ENCODE measurements around the gene GLRA3. TPM values are rescaled to one million over a fixed set of nuclear protein-coding genes. Genes with fewer than 3 reads are reported as not detected.

GLRA3 gene
- total and polyA plus RNA-seq, 2 experiments from 2014 or later, result 0.03 to 0.19 TPM

- H3K27ac ChIP-seq (ENCODE audit: low read depth), result no peak overlapping the region
- no peak overlapping the region for H3K4me3 Mint-ChIP-seq
- H3K27me3 ChIP-seq (ENCODE audit: insufficient read depth), result no peaks in the 10 kb centered on the region
- peaks cover 5% of the 10 kb centered on the region; the same call in 2 of the 3 replicates for H3K9me3 Mint-ChIP-seq
- H3K4me1 ChIP-seq (ENCODE audit: insufficient read depth), result peaks cover 5% of the 10 kb centered on the region
- ATAC-seq (no peak), DNase-seq (ENCODE audit: low spot score) (no peak)
- H3K4me2 ChIP-seq, result no peak overlapping the region
- no peak for TF ChIP-seq CTCF (conservative IDR thresholded peaks at IDR 0.05; ENCODE audit: low read depth in 2 of 2)
- TF ChIP-seq STAT1 (IDR thresholded peaks at IDR 0.05; ENCODE audit: unreplicated experiment), result no peak
- TF ChIP-seq REST (IDR thresholded peaks at IDR 0.05; ENCODE audit: unreplicated experiment), result no peak
- TF ChIP-seq EZH2phosphoT487 (IDR thresholded peaks at IDR 0.05; ENCODE audit: unreplicated experiment), result no peak
- TF ChIP-seq ZNF114 (CRISPR knock-in tag; IDR thresholded peaks at IDR 0.05), result no peak
- no peak for TF ChIP-seq ZNF331 (CRISPR knock-in tag; IDR thresholded peaks at IDR 0.05; ENCODE audit: low read depth)
- TF ChIP-seq NANOG (IDR thresholded peaks at IDR 0.05; ENCODE audit: borderline replicate concordance), result no peak
- TF ChIP-seq JUNB (IDR thresholded peaks at IDR 0.05; ENCODE audit: unreplicated experiment), result no peak
- TF ChIP-seq ETS1 (IDR thresholded peaks at IDR 0.05), result no peak
- TF ChIP-seq POLR2AphosphoS5 (IDR thresholded peaks at IDR 0.05; ENCODE audit: low read depth), result no peak
- no peak for TF ChIP-seq CREB1 (CRISPR knock-in tag; IDR thresholded peaks at IDR 0.05; ENCODE audit: low read depth)
- TF ChIP-seq ZNF462 (CRISPR knock-in tag; IDR thresholded peaks at IDR 0.05), result no peak
- H4K20me1 ChIP-seq (replicated peaks; ENCODE audit: insufficient read depth), result no peaks in the 10 kb centered on the region
- peaks cover 7% of the 10 kb centered on the region; the same call in 1 of the 2 replicates for H3K9me2 ChIP-seq (ENCODE audit: insufficient read depth)
- H3K27ac Mint-ChIP-seq, result no peak overlapping the region
- H3K27me3 Mint-ChIP-seq (ENCODE audit: insufficient read depth, low read depth, poor library complexity), result peaks cover 2% of the 10 kb centered on the region
- H3K79me2 ChIP-seq (replicated peaks; ENCODE audit: insufficient read depth), result no peaks in the 10 kb centered on the region
- H3F3A ChIP-seq (replicated peaks; ENCODE audit: low read depth), result no peaks in the 10 kb centered on the region
- H3K4me3 ChIP-seq, result no peak overlapping the region
- H3K4me1 Mint-ChIP-seq, result peaks cover 6% of the 10 kb centered on the region; the same call in 2 of the 3 replicates
- no peaks in the 10 kb centered on the region; the same call in 2 of the 3 replicates for H3K36me3 Mint-ChIP-seq (ENCODE audit: low read depth)
- no peak overlapping the region for H2AFZ ChIP-seq
- H3K36me3 ChIP-seq (ENCODE audit: insufficient read depth), result no peaks in the 10 kb centered on the region
Observed at GRCh38 chr4:174859904-174860303, 30.9 kb upstream of the GLRA3 start.

All from GM23338 (cell line).